ENCODE data around the gene TMEM256. TPM values are rescaled to one million over a fixed set of nuclear protein-coding genes. Genes with fewer than 3 reads are reported as not detected.

TMEM256 gene
- total RNA-seq, 1 experiment from 2014 or later = 151 TPM

GRCh38 chr17:7393613-7394451 is 10.1 kb downstream of the TMEM256 start:
- no peak overlapping the region for H3K9ac ChIP-seq (ENCODE audit: extremely low read depth, insufficient read length, low read length)

More at GRCh38 chr17:7393613-7394451, 10.1 kb downstream of the TMEM256 start:
- Mint-ChIP-seq H3K4me1 (peaks cover 22% of the 10 kb centered on the region in 2 experiments), H3K4me3 (peak overlapping the region; percentile 87 to 96), H3K27me3 (ENCODE audit: low read depth) (peaks cover 2% of the 10 kb centered on the region), H3K36me3 (ENCODE audit: insufficient read depth in 1 of 3, low read depth in 3 of 3) (peaks cover 20 to 35% (median 25%) of the 10 kb centered on the region in 3 experiments), H3K27ac (peak overlapping the region in 1 of 3 experiments; percentile 90; a peak in 2 of 7 replicates), H3K9me3 (no peaks in the 10 kb centered on the region; a peak in 1 of 5 replicates)
- Histone ChIP-seq H2AK5ac (ENCODE audit: insufficient read length, low read length) (no peak overlapping the region), H2BK5ac (ENCODE audit: insufficient read length, low read length) (no peak overlapping the region), H3K14ac (ENCODE audit: insufficient read depth, low read length) (peak overlapping the region; percentile 51; the same call in 1 of the 2 replicates), H3K23me2 (ENCODE audit: insufficient read length, low read depth, low read length, poor library complexity, severe bottlenecking) (peaks cover 12% of the 10 kb centered on the region), H2BK20ac (ENCODE audit: low read depth, low read length, poor library complexity, severe bottlenecking) (no peak overlapping the region), H4K91ac (ENCODE audit: insufficient read length, low read depth, low read length) (no peak overlapping the region), H3K56ac (ENCODE audit: insufficient read length, low read depth, low read length) (no peak overlapping the region), H3K4ac (ENCODE audit: low read depth, low read length) (no peak overlapping the region), H2BK120ac (ENCODE audit: low read depth, low read length, poor library complexity, severe bottlenecking) (no peak overlapping the region), H3K79me1 (ENCODE audit: insufficient read depth, low read depth, low read length, poor library complexity, severe bottlenecking) (no peaks in the 10 kb centered on the region), H2AFZ (ENCODE audit: low read length) (no peak overlapping the region), H3T11ph (ENCODE audit: low read length) (no peak overlapping the region), H3K27ac (ENCODE audit: insufficient read length, low read depth, low read length) (no peak overlapping the region), H4K20me1 (ENCODE audit: control insufficient read depth, insufficient read depth, insufficient read length) (peaks cover 2% of the 10 kb centered on the region), H3K27me3 (ENCODE audit: insufficient read depth, low read length) (no peaks in the 10 kb centered on the region), H4K5ac (ENCODE audit: insufficient read length, low read depth, low read length) (no peak overlapping the region), H2BK12ac (ENCODE audit: insufficient read length, low read depth, low read length) (no peak overlapping the region), H3K9me3 (ENCODE audit: control insufficient read depth, low read depth, low read length) (no peaks in the 10 kb centered on the region), H3K23ac (ENCODE audit: insufficient read length, low read depth, low read length) (no peak overlapping the region), H3K4me1 (ENCODE audit: insufficient read depth, low read length) (peaks cover 7% of the 10 kb centered on the region; the same call in 1 of the 2 replicates), H2BK15ac (ENCODE audit: low read depth, low read length) (no peak overlapping the region), H4K8ac (replicated peaks; ENCODE audit: insufficient read length, low read depth, low read length) (no peak overlapping the region), H3K79me2 (ENCODE audit: insufficient read depth, low read length) (no peaks in the 10 kb centered on the region), H3K18ac (ENCODE audit: insufficient read length, low read depth, low read length) (no peak overlapping the region), H3K4me2 (ENCODE audit: insufficient read depth, insufficient read length, low read length) (peak overlapping the region; percentile 92)
- peak; percentile 60 for TF ChIP-seq CTCF (conservative IDR thresholded peaks at IDR 0.05)
- DNase-seq = peak; percentile 81
- no CpG with 5 or more reads among the region's 48 CpGs for WGBS (ENCODE audit: extremely low coverage, insufficient read length, low lambda C conversion rate)

All from H9 (cell line).